NCI-H1436 treated with DMSO at 0.1 percent for 48 hours (cell line): ENCODE measurements around the gene NCR3LG1.

Source experiments
- DNase-seq: peaks from one replicate; lab custom pipeline; 2025; lab: John Stamatoyannopoulos, UW

The NCR3LG1 gene

DNA sequence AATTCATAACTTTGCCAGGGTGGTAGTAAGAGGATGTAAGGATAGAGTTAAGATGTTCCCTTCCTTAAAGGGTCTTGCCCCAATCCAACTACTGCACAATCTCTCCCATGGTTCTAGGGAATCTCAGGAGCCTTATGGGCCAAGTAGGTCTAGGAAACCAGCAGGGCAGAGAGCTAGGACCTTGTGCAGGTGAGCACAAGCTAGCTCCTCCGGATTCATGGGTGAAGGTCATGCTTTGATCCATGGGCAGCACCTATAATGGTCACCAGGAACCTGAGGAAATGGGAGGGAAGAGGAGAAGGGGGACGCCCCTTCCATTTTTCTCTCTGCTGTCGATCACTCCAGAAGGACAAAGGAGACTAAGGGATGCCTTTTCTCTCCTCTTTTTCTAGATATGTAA, 20.0 kb downstream of the NCR3LG1 start:
- DNase-seq, result no peak

GRCh38 chr11:17375547-17375946, 23.9 kb downstream of the NCR3LG1 start:
- DNase-seq, result no peak

DNA sequence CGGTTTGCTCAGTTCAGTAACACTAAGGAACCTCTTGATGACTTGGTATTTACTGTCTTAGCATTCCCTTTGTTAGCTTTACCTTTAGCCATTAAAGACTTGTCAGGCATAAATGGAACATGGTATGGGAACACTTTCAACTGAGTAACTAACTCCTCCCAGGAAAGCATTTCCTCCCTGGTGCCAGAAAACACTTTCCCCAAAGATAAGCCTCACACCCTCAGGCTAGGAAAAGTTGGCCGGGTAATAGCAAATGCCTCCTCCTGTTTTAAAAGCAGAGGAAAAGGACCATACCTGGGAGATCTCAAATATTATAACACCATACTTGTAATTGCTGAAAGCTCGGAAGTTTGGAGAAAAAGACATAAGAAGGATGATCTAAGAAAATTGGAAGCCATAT, 24.9 kb downstream of the NCR3LG1 start:
- no peak for DNase-seq

DNA sequence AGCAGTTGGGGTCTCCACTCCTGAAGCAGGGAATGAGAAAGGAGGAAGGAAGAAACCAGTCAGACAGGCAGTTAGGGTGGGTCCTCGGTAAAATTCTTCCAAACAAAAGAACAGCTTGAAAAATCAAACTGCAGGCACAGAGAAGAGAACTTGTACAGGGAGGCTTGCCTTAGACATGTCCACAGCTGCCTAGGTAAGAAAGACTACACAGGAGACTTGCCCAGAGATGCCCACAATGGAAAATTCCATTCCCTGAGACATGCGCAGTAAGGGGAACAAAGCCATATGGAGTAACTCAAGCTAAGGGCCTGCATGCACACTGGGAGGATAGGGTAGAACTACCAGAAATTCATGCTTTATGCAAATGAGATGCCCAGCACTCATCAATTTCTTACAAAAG, 27.1 kb downstream of the NCR3LG1 start:
- DNase-seq, result no peak

GRCh38 chr11:17379383-17380180, 28.0 kb downstream of the NCR3LG1 start:
- DNase-seq, result no peak

GRCh38 chr11:17381156-17381555, 29.6 kb downstream of the NCR3LG1 start:
- DNase-seq, result no peak

- no peak for DNase-seq
Measured at GRCh38 chr11:17382046-17382728, 30.6 kb downstream of the NCR3LG1 start.

- DNase-seq, result no peak
Measured at GRCh38 chr11:17383461-17383860, 31.9 kb downstream of the NCR3LG1 start.

DNA sequence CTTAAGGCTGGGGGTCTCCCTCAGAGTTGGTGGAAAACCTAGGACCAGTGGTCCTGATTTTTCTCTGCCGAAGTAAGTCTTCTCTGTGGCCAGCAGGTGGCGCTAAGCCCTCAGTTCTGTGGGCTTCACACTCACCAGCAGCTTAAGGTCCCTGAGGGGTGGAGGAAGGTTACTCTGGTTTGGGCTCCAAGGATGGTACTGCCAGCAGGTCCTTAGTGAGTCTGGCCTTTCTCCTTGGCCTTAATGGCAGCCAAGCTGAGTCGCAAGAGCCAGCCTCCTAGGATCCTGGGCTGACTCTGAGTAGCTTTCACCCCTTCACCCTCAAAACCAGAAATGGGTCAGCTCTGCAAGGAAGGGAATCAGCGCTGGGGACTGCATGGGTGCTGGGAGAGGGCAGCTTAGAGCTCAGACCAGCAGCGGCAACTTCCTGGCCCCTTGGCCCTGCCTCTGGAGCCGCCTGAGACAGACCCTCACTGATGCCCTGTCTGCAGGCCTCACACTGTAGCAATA, 32.5 kb downstream of the NCR3LG1 start:
- peak; percentile 51 for DNase-seq

- no peak for DNase-seq
Measured at GRCh38 chr11:17385492-17385891, 33.9 kb downstream of the NCR3LG1 start.

GRCh38 chr11:17385926-17386325, 34.3 kb downstream of the NCR3LG1 start:
- no peak for DNase-seq

DNA sequence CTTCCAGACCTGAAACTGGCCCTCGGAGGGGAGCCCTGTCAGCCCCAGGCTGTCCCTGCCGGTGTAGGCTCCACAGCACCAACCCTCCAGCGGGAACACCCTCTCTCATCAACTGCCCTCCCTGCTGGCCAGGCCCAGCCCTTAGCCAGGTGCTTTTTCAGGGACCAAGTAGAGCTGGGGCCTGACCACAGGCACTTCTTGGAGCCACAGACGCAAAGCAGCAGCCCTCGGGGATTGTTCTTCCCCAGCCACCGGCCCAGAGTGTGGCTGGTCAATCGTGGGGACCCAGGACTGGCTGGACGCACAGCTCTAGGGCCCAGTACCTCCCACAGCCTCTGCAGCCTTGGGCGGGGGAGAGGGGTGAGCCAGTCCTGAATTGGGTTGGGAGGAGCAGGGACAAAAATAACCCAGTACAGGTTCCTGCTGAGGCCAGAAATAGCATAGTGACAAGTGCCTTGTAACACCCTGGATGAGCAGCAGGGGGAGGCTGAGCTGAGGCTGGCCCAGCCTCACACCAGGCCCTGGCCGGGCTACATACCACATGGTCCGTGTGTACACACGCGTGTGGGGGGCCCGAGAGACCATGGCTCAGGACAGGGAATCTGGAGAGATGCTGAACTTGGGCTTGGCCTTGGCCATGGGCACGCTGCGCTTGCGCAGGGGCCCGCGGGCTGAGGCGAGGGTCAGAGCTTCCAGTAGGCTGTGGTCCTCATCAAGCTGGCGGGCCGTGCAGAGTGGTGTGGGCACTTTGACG, 34.9 kb downstream of the NCR3LG1 start:
- no peak for DNase-seq

- DNase-seq, result no peak
Measured at GRCh38 chr11:17387254-17387653, 35.7 kb downstream of the NCR3LG1 start.

GRCh38 chr11:17387811-17388210, 36.2 kb downstream of the NCR3LG1 start:
- no peak for DNase-seq

GRCh38 chr11:17388609-17389210, 37.1 kb downstream of the NCR3LG1 start, which contains the start of gene KCNJ11:
TSS of gene KCNJ11 (minus strand) at chr11:17388659. CDS start at chr11:17388091, 568 bp downstream.
- DNase-seq, result no peak

DNA sequence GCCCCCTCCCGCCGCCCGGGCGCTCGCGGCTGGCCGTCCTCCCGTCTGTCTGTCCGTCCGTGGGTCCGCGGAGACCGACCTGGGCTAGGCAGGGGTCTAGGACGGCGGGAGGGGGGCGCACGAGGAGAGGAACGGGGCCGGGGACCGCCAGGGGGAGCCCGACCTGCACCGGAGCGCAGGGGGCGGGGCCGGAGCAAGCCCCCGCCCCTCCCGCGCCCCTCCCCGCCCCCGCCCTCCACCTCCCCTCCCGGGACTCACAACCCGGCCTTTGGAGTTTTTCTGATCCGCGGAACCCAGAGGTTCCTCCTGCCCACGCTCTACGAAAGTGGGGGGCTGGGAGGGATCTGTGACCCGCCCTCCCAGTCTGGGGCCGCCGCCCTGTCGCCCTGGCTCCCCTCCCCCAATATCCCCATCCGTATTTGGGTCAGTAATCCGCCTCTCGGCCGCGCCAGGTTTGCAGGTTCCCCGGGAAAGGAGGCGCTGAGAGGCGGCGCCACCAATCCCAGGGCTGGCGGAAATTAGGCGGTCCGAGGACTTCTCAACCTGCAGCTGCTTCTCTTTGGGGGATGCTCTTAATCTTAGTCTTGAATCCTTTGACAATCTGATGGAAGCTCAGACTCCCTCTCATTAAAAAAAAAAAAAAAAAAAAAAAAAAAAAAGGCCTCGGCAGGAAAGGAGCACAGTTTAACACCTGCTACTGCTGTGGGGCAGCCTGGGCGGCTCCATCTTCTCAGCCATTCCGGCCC, 37.8 kb downstream of the NCR3LG1 start:
- DNase-seq, result peak; percentile 66

- no peak for DNase-seq
Measured at GRCh38 chr11:17389957-17390649, 38.5 kb downstream of the NCR3LG1 start.

- DNase-seq, result no peak
Measured at GRCh38 chr11:17391493-17392355, 40.1 kb downstream of the NCR3LG1 start.

GRCh38 chr11:17392872-17393271, 41.3 kb downstream of the NCR3LG1 start:
- no peak for DNase-seq

- no peak for DNase-seq
Measured at GRCh38 chr11:17393472-17393871, 41.9 kb downstream of the NCR3LG1 start.
